Choroid plexus epithelial cell (primary cell): Measurements from ENCODE around the gene TLR9.

Source experiments
- DNase-seq: peaks from one replicate; pipeline ENCODE4 v3.0.0-alpha.2; 2010; ENCODE audit warnings: low read depth
- H3K4me3 ChIP-seq: 2 replicates; pipeline ENCODE4 v1.5.1; 2011; ENCODE audit warnings: low read depth, mild to moderate bottlenecking, control low read depth, low read length, moderate library complexity
- TF ChIP-seq, protein P1 (sequence below): conservative IDR thresholded peaks from 2 replicates; pipeline ENCODE4 v1.5.1; 2011; ENCODE audit warnings: low read depth, mild to moderate bottlenecking, control low read depth, inconsistent platforms, low read length, moderate library complexity

TLR9 gene

DNA sequence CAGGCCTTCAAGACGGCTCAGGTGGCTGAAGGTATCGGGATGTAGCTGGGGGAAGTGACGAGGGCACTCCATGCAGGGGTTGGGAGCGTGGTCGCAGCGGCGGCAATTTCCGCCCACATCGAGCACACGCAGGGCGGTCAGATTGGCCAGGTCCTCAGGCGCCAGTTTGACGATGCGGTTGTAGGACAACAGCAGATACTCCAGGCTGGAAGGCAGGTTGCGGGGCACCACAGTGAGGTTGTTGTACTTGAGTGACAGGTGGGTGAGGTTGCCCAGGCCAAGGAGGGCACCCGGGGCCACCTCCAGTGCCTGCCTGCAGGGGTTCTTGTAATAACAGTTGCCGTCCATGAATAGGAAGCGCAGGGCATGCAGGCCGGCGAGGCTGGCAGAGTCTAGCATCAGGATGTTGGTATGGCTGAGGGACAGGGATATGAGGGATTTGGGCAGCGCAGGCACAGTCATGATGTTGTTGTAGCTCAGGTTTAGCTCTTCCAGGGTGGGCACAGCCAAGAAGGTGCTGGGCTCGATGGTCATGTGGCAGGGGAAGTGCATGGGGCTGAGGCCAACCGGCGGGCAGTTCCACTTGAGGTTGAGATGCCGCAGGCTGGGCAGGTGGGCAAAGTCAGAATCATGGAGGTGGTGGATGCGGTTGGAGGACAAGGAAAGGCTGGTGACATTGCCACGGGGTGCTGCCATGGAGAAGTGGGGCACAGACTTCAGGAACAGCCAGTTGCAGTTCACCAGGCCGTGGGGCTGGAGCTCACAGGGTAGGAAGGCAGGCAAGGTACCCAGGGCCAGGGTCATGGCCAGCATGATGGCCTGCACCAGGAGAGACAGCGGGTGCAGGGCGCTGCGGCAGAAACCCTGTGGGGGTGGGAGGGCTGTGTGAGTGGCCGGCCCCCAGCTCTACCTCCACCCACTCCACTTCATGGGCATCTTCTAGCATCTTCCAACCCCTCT, 1.7 kb downstream of the TLR9 start:
- no peak overlapping the region for H3K4me3 ChIP-seq
- TF ChIP-seq, protein P1, sequence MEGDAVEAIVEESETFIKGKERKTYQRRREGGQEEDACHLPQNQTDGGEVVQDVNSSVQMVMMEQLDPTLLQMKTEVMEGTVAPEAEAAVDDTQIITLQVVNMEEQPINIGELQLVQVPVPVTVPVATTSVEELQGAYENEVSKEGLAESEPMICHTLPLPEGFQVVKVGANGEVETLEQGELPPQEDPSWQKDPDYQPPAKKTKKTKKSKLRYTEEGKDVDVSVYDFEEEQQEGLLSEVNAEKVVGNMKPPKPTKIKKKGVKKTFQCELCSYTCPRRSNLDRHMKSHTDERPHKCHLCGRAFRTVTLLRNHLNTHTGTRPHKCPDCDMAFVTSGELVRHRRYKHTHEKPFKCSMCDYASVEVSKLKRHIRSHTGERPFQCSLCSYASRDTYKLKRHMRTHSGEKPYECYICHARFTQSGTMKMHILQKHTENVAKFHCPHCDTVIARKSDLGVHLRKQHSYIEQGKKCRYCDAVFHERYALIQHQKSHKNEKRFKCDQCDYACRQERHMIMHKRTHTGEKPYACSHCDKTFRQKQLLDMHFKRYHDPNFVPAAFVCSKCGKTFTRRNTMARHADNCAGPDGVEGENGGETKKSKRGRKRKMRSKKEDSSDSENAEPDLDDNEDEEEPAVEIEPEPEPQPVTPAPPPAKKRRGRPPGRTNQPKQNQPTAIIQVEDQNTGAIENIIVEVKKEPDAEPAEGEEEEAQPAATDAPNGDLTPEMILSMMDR, result no peak
- no peak for DNase-seq

DNA sequence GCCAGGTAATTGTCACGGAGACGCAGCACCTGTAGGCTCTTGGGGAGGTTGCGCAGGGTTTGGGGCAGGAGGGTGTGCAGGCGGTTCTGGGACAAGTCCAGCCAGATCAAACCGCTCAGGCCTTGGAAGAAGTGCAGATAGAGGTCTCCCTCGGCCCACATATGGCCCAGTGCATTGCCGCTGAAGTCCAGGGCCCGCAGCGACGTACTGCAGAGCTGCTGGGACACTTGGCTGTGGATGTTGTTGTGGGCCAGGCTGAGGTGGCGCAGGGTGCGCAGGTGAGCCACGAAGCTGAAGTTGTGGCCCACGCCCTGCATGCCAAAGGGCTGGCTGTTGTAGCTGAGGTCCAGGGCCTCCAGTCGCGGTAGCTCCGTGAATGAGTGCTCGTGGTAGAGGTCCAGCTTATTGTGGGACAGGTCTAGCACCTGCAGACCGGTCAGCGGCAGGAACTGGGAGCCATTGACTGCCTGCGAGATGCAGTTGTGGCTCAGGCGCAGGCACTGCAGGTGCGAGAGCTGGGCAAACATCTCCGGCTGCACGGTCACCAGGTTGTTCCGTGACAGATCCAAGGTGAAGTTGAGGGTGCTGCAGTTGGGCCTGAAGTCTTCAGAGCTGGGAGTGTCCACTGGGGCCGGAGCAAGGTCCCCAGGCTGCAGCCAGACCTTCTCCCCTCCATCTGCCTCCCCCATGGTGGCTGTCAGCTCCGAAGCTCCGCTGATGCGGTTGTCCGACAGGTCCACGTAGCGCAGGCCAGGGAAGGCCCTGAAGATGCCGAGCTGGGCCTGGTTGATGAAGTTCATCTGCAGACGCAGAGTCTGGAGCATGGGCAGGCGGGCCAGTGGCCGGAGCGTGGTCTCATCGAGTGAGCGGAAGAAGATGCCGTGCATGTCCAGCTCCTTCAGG, 2.9 kb downstream of the TLR9 start:
- no peak for DNase-seq
- TF ChIP-seq, protein P1, result no peak
- no peak overlapping the region for H3K4me3 ChIP-seq

DNA sequence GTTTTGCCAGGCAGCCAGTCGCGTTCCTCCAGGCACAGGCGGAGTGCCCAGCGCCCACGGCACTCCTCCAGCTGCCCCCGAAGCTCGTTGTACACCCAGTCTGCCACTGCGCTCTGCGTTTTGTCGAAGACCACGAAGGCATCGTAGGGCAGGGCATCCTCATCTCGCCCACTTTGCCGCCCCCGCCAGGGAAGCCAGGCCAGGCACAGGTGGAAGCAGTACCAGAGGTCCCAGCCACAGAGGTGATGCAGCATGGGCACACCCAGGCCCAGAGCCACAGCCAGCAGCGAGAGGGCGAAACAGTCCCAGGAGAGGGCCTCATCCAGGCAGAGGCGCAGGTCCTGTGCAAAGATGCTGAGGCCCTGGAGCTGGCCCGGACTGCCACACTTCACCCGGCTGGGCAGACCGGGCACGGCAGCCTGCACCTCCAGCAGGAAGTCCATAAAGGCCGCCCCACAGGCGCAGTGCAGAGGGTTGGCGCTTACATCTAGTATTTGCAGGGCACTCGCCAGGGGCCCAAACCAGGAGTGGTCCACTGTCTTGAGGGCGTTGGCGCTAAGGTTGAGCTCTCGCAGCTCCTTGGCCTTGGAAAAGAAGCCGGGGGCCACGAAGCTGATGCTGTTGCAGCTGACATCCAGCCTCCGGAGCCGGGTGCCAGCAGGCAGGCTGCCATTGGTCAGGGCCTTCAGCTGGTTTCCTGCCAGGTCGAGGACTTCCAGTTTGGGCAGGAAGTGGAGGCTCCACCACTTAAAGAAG, 3.7 kb downstream of the TLR9 start:
- no peak overlapping the region for H3K4me3 ChIP-seq
- TF ChIP-seq, protein P1, result no peak
- DNase-seq, result no peak

DNA sequence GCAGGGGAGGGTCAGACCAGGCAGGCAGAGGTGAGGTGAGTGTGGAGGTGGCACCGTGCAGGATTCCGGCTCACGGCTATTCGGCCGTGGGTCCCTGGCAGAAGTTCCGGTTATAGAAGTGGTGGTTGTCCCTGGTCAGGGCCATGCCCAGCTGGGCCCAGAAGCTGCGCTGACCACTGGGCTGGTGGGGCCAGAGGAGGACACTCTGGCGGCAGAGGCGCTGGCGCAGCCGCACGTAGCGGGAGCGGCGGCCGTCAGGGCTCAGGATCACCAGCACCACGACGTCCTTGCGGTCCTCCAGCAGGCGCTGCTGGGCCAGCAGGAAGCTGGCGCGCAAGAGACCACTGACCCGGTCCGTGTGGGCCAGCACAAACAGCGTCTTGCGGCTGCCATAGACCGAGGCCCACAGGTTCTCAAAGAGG, 4.3 kb downstream of the TLR9 start:
- no peak for DNase-seq
- no peak overlapping the region for H3K4me3 ChIP-seq
- TF ChIP-seq, protein P1, result no peak

DNA sequence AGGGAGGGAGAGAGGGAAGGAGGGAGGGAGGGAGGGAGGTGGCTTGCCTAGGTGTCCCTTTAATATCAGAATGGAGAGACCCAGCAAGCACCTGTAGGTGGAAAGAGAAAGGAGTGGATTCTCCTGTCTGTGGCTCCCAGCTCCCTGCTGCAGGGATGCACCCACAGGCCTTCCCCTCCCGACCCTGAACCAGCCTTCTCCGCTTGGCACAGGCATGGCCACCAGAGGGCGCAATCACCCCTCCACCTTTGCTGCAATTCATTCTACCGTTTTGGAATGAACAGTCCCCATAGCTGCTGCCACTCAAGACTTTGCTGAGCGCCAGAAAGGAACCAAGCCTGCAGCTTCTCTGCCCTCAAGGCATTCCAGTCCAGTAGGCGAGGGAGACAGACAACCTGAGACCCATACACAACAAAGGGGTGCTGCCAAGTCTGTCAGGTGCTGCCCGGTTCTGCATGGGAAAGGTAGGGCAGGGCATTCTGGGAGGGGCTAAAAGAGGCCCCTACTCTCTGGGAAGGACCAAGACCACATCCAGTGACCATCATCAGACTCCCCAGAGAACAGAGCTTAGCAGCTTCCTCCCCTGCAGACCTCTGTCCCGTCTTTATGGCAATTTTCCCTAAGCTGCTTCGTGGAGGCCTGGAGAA, 4.9 kb downstream of the TLR9 start:
- no peak overlapping the region for H3K4me3 ChIP-seq
- DNase-seq, result peak; percentile 81
- TF ChIP-seq, protein P1, result peak; percentile 96

DNA sequence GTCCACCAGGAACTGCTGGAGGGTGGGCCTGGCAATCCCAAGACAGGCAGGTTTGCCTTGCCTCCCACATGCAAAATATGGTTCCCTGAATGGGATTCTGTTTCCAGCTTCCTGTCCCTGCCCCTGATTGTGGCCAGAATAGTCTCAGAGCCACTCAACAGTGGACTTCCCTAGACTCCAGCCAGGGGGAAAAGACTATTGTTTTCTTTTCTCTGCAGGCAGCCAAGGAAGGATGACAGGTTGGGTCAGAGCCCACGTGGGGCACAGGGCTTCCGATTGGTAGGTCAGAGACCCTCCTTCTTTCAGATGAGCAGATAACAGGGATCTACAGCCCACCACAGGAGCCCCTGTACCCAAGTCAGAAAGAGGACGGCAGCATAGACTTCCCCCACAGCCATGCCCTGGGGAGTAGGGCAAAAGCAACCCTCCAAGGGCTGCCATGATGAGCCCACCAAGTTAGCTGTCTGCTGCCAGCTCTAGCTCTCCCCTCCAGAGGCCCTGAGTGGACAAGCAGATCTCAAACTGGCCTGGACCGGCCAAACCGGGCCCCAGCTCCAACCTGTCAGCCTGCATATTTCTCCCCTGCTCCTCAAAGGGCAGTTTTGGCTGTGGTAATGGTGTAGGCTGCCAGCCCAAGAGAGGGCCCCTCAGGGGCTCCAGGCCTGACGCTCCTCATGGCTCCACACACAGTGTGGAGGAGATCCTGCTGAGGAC, 6.4 kb downstream of the TLR9 start:
- no peak overlapping the region for H3K4me3 ChIP-seq
- TF ChIP-seq, protein P1, result no peak
- DNase-seq, result no peak
